CD4-positive, alpha-beta memory T cell (primary cell): ENCODE data around the gene EML1. TPM values are rescaled to one million over a fixed set of nuclear protein-coding genes. Genes with fewer than 3 reads are reported as not detected.

ENCODE experiments used
- CTCF ChIA-PET: fragments of 350-600 bp; sonication (Branson Sonifier 250); formaldehyde crosslinking; loops from one replicate; lab custom pipeline; 2021; ENCODE audit warnings: inconsistent platforms; ENCODE audit not compliant: partially characterized antibody; lab: Charles Lee
- POLR2A ChIA-PET: fragments of 350-600 bp; sonication (Branson Sonifier 250); formaldehyde crosslinking; loops from one replicate; lab custom pipeline; 2021; ENCODE audit not compliant: partially characterized antibody; lab: Charles Lee
- DNase-seq, 5 donors: peaks; one replicate each; pipeline versions ENCODE4 v3.0.0 to v3.0.0-alpha.2; 2020 to 2022; ENCODE audit warnings: mixed read lengths in 1 of 5
- H3K27ac ChIP-seq: one replicate; pipeline ENCODE4 v1.7.0; 2013; ENCODE audit warnings: low read depth, low read length
- H3K27me3 ChIP-seq: 2 replicates; pipeline ENCODE4 v1.7.0; 2013; ENCODE audit warnings: mild to moderate bottlenecking, low read length, moderate library complexity; ENCODE audit not compliant: insufficient read depth
- H3K36me3 ChIP-seq: 2 replicates; pipeline ENCODE4 v1.7.0; 2013; ENCODE audit warnings: mild to moderate bottlenecking, low read length, moderate library complexity; ENCODE audit not compliant: insufficient read depth
- H3K4me1 ChIP-seq: 2 replicates; pipeline ENCODE4 v1.7.0; 2013; ENCODE audit warnings: mild to moderate bottlenecking, low read length, moderate library complexity; ENCODE audit not compliant: insufficient read depth
- H3K4me3 ChIP-seq, 2 donors: one replicate each; pipeline ENCODE4 v1.7.0; 2013; ENCODE audit warnings: low read length in 2 of 2, mild to moderate bottlenecking in 1 of 2
- H3K9me3 ChIP-seq, 2 donors: one replicate each; pipeline ENCODE4 v1.7.0; 2013; ENCODE audit warnings: low read length in 2 of 2, control low read depth in 1 of 2; ENCODE audit not compliant: control insufficient read depth in 1 of 2
- H3K27ac Mint-ChIP-seq, 7 donors: one replicate each; pipeline ENCODE4 v1.8.0; 2020 to 2021; ENCODE audit warnings: mixed read lengths in 7 of 7, mild to moderate bottlenecking in 6 of 7, inconsistent platforms in 3 of 7, moderate library complexity in 3 of 7
- H3K27me3 Mint-ChIP-seq, 2 donors: one replicate each; pipeline ENCODE4 v1.8.0; 2020 to 2021; ENCODE audit warnings: mixed read lengths in 2 of 2
- H3K36me3 Mint-ChIP-seq, 2 donors: one replicate each; pipeline ENCODE4 v1.8.0; 2020 to 2021; ENCODE audit warnings: mixed read lengths in 2 of 2, inconsistent platforms in 1 of 2, mild to moderate bottlenecking in 1 of 2
- H3K4me1 Mint-ChIP-seq, 4 donors: one replicate each; pipeline ENCODE4 v1.8.0; 2020 to 2021; ENCODE audit warnings: mixed read lengths in 4 of 4, mild to moderate bottlenecking in 1 of 4
- H3K4me3 Mint-ChIP-seq, 8 donors: one replicate each; pipeline ENCODE4 v1.8.0; 2020 to 2021; ENCODE audit warnings: mixed read lengths in 8 of 8, mild to moderate bottlenecking in 7 of 8, moderate library complexity in 6 of 8, inconsistent platforms in 3 of 8
- H3K9me3 Mint-ChIP-seq, 8 donors: one replicate each; pipeline ENCODE4 v1.8.0; 2020 to 2021; ENCODE audit warnings: mixed read lengths in 8 of 8, mild to moderate bottlenecking in 5 of 8, inconsistent platforms in 3 of 8, moderate library complexity in 1 of 8
- intact Hi-C: fragments of 100-400 bp; cut with micrococcal nuclease; formaldehyde crosslinking; loops from one replicate; pipeline ENCODE4 v1.15.1; 2023
- polyA plus RNA-seq, 2 donors: library from polyadenylated mRNA; unstranded; fragments of 300-500 nt; fragmentation: Illumina TruSeq; gene quantifications; one replicate each; pipeline ENCODE4 v1.2.3, GENCODE V29; 2021
- total RNA-seq, 2 experiments: library from RNA; stranded (reverse); gene quantifications; one replicate each; pipeline ENCODE4 v1.2.3, GENCODE V29; 2021

EML1 gene
- total and polyA plus RNA-seq, 4 experiments from 2014 or later: 0.22 to 0.23 TPM; not detected in 2

GRCh38 chr14:99753225-99754140 is 39.7 kb upstream of the EML1 start:
- no peaks in the 10 kb centered on the region for H3K36me3 Mint-ChIP-seq
- H3K4me3 ChIP-seq: no peak overlapping the region
- peaks cover 35 to 37% of the 10 kb centered on the region in 2 donors for H3K27me3 Mint-ChIP-seq
- intact Hi-C loops: no loop called here
- ChIA-PET POLR2A (no interaction called here), CTCF (no interaction called here)
- peak overlapping the region in 1 of 7 donors; percentile 63 for H3K27ac Mint-ChIP-seq
- H3K9me3 Mint-ChIP-seq: no peaks in the 10 kb centered on the region
- peaks cover 23% of the 10 kb centered on the region for H3K27me3 ChIP-seq
- no peaks in the 10 kb centered on the region for H3K4me1 ChIP-seq
- peaks cover 7 to 21% (median 13%) of the 10 kb centered on the region in 4 donors for H3K4me1 Mint-ChIP-seq
- no peak overlapping the region for H3K27ac ChIP-seq
- H3K9me3 ChIP-seq: no peaks in the 10 kb centered on the region
- H3K36me3 ChIP-seq: no peaks in the 10 kb centered on the region
- DNase-seq: no peak
- H3K4me3 Mint-ChIP-seq: peak overlapping the region in 1 of 8 donors; percentile 43

GRCh38 chr14:99754141-99755067 is 38.8 kb upstream of the EML1 start:
- Mint-ChIP-seq H3K4me3 (no peak overlapping the region), H3K36me3 (no peaks in the 10 kb centered on the region), H3K27ac (no peak overlapping the region), H3K4me1 (peaks cover 7 to 21% (median 13%) of the 10 kb centered on the region in 4 donors), H3K9me3 (no peaks in the 10 kb centered on the region), H3K27me3 (peaks cover 35% of the 10 kb centered on the region in 2 donors)
- no peak for DNase-seq
- H3K27ac ChIP-seq: no peak overlapping the region
- H3K36me3 ChIP-seq: no peaks in the 10 kb centered on the region
- H3K9me3 ChIP-seq: no peaks in the 10 kb centered on the region
- intact Hi-C loops: no loop called here
- H3K27me3 ChIP-seq: peaks cover 23% of the 10 kb centered on the region
- CTCF ChIA-PET: interaction anchor here (1.3 kb wide), 1 partner anchor 24 kb away, joined by 5 read pairs; no protein-coding TSS in a partner anchor
- H3K4me1 ChIP-seq: no peaks in the 10 kb centered on the region
- H3K4me3 ChIP-seq: no peak overlapping the region
- POLR2A ChIA-PET: no interaction called here

- peaks cover 7 to 21% (median 13%) of the 10 kb centered on the region in 4 donors for H3K4me1 Mint-ChIP-seq
Measured at GRCh38 chr14:99755068-99755405, 38.2 kb upstream of the EML1 start.

GRCh38 chr14:99755629-99756603 is 37.3 kb upstream of the EML1 start:
- Mint-ChIP-seq H3K9me3 (no peaks in the 10 kb centered on the region), H3K36me3 (no peaks in the 10 kb centered on the region), H3K4me3 (no peak overlapping the region), H3K27me3 (peaks cover 28 to 38% of the 10 kb centered on the region in 2 donors), H3K27ac (no peak overlapping the region), H3K4me1 (peaks cover 7 to 21% (median 13%) of the 10 kb centered on the region in 4 donors)
- H3K4me1 ChIP-seq: no peaks in the 10 kb centered on the region
- H3K27ac ChIP-seq: no peak overlapping the region
- intact Hi-C loops: no loop called here
- H3K36me3 ChIP-seq: no peaks in the 10 kb centered on the region
- peaks cover 23% of the 10 kb centered on the region for H3K27me3 ChIP-seq
- no peak for DNase-seq
- H3K4me3 ChIP-seq: no peak overlapping the region
- POLR2A ChIA-PET: no interaction called here
- CTCF ChIA-PET: interaction anchor here (1.3 kb wide), 1 partner anchor 25 kb away, joined by 5 read pairs; no protein-coding TSS in a partner anchor
- H3K9me3 ChIP-seq: no peaks in the 10 kb centered on the region

More at GRCh38 chr14:99755068-99755405, 38.2 kb upstream of the EML1 start:
- ChIA-PET CTCF (interaction anchor here (1.3 kb wide), 1 partner anchor 24 kb away, joined by 5 read pairs; no protein-coding TSS in a partner anchor), POLR2A (no interaction called here)
- peaks cover 23% of the 10 kb centered on the region for H3K27me3 ChIP-seq
- H3K27ac ChIP-seq: no peak overlapping the region
- Mint-ChIP-seq H3K36me3 (no peaks in the 10 kb centered on the region), H3K9me3 (no peaks in the 10 kb centered on the region), H3K4me3 (no peak overlapping the region), H3K27me3 (peaks cover 29 to 35% of the 10 kb centered on the region in 2 donors), H3K27ac (no peak overlapping the region)
- no peaks in the 10 kb centered on the region for H3K9me3 ChIP-seq
- H3K4me1 ChIP-seq: no peaks in the 10 kb centered on the region
- DNase-seq: no peak
- H3K4me3 ChIP-seq: no peak overlapping the region
- intact Hi-C loops: no loop called here
- no peaks in the 10 kb centered on the region for H3K36me3 ChIP-seq

GRCh38 chr14:99756796-99757195 is 36.4 kb upstream of the EML1 start:
- H3K27ac Mint-ChIP-seq: no peak overlapping the region
- H3K27ac ChIP-seq: no peak overlapping the region
- no peaks in the 10 kb centered on the region for H3K9me3 Mint-ChIP-seq
- H3K27me3 Mint-ChIP-seq: peaks cover 22 to 31% of the 10 kb centered on the region in 2 donors
- no peaks in the 10 kb centered on the region for H3K36me3 ChIP-seq
- H3K36me3 Mint-ChIP-seq: no peaks in the 10 kb centered on the region
- H3K27me3 ChIP-seq: peaks cover 23% of the 10 kb centered on the region
- no peaks in the 10 kb centered on the region for H3K4me1 ChIP-seq
- no peaks in the 10 kb centered on the region for H3K9me3 ChIP-seq
- ChIA-PET CTCF (no interaction called here), POLR2A (no interaction called here)
- H3K4me1 Mint-ChIP-seq: peaks cover 5 to 16% (median 8%) of the 10 kb centered on the region in 4 donors
- H3K4me3 ChIP-seq: no peak overlapping the region
- H3K4me3 Mint-ChIP-seq: no peak overlapping the region
- intact Hi-C loops: no loop called here
- no peak for DNase-seq

GRCh38 chr14:99757331-99758070 is 35.7 kb upstream of the EML1 start:
- no peaks in the 10 kb centered on the region for H3K9me3 Mint-ChIP-seq

More at GRCh38 chr14:99757331-99758070, 35.7 kb upstream of the EML1 start:
- Histone ChIP-seq H3K4me1 (no peaks in the 10 kb centered on the region), H3K36me3 (no peaks in the 10 kb centered on the region), H3K27ac (no peak overlapping the region), H3K9me3 (no peaks in the 10 kb centered on the region), H3K4me3 (no peak overlapping the region), H3K27me3 (peaks cover 20% of the 10 kb centered on the region)
- intact Hi-C loops: no loop called here
- no peak for DNase-seq
- Mint-ChIP-seq H3K27me3 (peaks cover 18 to 26% of the 10 kb centered on the region in 2 donors), H3K36me3 (no peaks in the 10 kb centered on the region), H3K27ac (no peak overlapping the region), H3K4me1 (peaks cover 4 to 10% (median 5%) of the 10 kb centered on the region in 4 donors), H3K4me3 (no peak overlapping the region)
- POLR2A ChIA-PET: no interaction called here
- CTCF ChIA-PET: no interaction called here
